Measurements from ENCODE around the gene CD274.
"Not testable (repeated sequence)": the region's sequence is repeated elsewhere in the genome, so short reads cannot be mapped to it uniquely, and the experiment has no call there.

The CD274 gene

DNA sequence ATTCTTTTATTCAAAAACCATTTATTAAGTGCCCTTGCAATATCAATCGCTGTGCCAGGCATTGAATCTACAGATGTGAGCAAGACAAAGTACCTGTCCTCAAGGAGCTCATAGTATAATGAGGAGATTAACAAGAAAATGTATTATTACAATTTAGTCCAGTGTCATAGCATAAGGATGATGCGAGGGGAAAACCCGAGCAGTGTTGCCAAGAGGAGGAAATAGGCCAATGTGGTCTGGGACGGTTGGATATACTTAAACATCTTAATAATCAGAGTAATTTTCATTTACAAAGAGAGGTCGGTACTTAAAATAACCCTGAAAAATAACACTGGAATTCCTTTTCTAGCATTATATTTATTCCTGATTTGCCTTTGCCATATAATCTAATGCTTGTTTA is 18.5 kb downstream of the CD274 start:
- no peak for DNase-seq

DNA sequence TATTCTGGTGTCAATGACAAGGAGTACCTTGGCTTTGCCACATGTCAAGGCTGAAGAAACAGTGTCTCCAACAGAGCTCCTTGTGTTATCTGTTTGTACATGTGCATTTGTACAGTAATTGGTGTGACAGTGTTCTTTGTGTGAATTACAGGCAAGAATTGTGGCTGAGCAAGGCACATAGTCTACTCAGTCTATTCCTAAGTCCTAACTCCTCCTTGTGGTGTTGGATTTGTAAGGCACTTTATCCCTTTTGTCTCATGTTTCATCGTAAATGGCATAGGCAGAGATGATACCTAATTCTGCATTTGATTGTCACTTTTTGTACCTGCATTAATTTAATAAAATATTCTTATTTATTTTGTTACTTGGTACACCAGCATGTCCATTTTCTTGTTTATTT is 19.8 kb downstream of the CD274 start:
- no peak for DNase-seq

GRCh38 chr9:5470816-5471215 is 20.5 kb downstream of the CD274 start:
- DNase-seq = no peak

DNA sequence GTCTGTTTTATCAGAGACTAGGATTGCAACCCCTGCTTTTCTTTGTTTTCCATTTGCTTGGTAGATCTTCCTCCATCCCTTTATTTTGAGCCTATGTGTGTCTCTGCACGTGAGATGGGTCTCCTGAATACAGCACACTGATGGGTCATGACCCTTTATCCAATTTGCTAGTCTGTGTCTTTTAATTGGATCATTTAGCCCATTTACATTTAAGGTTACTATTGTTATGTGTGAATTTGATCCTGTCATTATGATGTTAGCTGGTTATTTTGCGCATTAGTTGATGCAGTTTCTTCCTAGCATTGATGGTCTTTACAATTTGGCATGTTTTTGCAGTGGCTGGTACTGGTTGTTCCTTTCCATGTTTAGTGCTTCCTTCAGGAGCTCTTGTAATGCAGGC is 25.3 kb downstream of the CD274 start:
- not testable (repeated sequence) for DNase-seq

- no peak for DNase-seq
Measured at GRCh38 chr9:5478206-5478605, 27.9 kb downstream of the CD274 start.

DNA sequence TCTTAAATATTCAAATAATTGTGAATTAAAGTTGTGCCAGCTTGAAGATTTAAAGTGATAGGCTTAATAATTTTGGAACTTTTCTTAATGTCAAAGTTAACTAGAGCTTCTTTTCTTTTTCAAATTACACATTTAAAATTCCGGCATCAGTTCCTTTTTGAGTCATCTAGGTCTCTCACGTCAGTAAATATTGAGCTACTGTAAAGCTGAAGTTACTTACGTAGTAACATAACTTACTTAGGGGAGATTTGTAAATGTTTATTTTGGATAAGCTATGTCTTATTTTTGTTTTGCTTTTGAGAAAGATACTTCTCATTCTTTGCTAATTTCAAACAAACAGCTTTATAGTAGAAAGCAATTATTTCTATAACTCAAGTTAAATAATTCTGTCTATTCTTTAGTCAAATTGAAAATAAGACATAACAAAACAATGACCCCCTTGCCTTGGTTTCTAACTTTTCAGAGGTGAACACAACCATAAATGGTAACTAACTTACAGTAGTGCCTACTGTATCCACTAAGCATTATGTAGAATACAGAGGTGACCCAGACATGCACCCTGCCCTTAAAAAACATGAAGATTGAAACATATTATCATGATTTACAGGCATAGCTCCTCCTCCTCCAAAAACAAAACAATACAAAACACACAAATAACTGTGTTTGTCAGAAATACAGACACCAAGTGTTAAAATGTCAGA is 29.8 kb downstream of the CD274 start:
- no peak for DNase-seq

DNA sequence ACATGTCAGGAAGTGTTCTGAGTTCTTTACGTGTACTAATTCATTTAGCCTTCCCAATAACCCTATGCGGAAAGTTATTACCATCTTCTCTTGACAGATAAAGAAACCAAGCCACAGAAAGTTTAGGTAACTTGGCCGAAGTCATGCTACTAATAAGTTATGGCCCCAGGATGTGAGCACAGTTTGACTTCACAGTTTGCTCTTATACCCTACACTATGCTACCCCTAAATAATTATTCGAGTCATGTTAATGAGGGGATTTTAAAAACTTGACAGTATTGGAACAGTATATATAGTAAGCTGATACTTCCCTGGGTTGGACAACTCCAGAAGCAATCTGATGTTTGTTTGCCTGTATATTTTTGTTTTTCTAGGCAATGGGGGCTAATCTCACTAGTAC is 30.6 kb downstream of the CD274 start:
- no peak for DNase-seq

DNA sequence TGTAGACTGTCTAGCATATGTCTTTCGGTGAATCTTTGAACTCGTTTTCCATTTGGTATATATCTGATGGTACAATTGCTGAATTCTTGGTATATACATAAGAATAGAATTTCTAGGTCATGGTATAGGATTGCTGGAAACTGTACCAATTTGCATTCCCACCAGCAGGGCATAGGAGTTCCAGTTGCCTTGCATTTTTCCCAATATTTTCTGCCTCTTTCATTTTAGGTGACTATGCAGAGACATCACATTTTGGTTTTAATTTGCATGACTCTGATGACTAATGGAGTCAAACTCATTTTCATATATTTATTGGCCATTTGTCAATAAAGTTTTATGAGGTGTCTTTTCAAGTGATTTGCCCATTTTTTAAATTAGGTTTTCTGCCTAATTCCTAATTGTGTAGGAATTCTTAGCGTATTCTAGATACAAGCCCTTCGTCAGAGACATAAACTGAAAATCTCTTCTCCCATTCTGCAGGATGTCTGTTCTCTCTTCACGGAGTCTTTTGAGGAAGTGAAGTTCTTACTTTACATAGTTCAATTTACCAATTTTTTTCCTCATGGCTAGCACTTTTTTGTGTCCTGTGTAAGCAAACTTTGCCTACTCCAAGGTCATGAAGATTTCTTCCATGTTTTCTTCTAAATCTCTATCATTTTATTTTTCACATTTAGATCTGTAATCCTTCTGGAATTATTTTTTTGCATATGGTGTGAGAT is 31.1 kb downstream of the CD274 start:
- DNase-seq = no peak

GRCh38 chr9:5482194-5482593 is 31.9 kb downstream of the CD274 start:
- no peak for DNase-seq

DNA sequence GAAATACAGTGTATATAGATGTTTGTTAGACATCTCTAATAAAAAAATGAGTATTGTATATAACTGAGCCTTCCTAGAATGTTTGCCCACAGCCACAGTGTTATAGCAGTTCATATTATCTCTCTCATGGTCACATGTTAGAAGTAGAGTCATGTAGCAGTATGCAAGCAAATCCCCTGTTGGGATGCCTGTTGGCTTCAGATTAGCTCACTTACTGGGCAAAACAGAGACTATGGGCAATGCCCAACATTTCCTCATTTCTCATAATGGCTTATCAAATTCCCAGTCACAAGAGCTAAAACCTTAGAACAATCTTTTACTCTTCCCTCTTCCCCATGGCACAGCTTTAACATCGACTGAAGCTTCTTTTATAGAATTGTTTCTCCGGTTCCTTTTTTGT is 33.0 kb downstream of the CD274 start:
- DNase-seq = no peak

- DNase-seq = no peak
Measured at GRCh38 chr9:5485378-5486085, 35.2 kb downstream of the CD274 start.

- no peak for DNase-seq
Measured at GRCh38 chr9:5486988-5487387, 36.6 kb downstream of the CD274 start.

DNA sequence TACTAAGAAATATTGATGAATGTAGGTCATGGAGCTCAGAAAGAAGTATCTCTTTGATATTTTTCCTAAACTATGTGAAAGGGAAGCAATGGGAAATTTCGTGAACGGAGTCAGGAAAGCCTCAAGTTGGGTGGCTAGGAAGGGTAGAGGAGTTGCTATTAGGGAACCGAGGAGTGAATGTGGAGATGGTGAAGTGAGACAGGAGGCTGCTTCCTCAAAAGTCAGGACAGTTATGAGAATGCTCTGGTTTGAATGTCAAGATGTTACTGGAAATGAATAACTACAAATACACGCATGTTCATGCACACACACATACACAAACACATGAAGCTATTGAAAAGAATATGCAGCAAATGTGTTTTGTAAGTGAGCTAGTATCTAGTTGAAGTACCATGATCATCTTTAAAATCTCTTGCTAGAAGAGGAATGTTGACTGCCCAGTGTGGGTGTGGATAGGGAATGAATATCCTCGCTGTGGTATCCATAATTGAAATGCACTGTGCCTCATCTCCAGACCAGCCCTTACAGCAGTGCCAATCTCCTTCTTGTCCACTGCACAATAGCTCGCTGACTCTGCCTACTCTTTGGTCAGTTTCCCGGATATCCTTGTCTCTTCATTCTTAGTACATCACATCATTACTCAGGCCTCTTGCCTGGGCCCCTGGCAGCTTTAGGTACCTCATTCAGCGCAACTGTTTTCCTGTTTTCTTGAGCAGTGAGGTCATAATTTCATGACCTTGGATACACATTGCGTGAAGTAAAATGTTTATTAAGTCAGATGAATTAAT is 38.1 kb downstream of the CD274 start:
- DNase-seq = no peak

- no peak for DNase-seq
Measured at GRCh38 chr9:5489630-5490490, 39.5 kb downstream of the CD274 start.

DNA sequence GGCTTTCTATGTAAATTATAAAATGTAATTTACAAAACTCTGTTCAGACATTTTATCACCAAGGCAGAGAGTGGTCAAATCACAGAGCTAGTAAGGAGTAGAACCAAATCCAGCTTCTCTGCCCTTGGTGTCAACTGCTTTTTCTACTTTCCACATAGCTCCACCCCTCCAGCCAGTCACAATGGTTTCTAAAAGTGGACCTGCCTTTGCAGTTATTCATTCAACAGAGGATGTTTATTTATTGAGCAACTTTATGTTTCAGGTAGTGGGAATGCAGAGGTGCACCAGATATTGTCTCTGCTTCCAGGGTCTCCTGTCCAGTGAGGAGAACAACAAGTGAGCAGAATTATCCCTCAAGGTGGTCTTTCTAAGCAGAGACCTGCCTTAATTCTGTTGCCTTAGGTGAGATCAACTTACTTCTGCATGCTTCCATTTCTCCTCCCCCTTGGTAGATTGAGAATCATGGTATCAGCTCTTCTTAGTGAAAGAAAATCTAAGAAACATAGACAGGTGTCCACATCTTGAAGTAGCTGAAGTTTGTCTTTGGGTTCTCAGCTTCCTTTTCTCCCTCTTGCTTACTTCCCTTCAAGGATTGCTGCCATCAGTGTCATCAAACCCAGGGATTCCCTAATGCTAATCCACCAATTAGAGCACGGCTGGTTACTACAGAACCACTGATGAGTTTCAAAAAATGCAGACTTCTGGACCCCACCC is 42.8 kb downstream of the CD274 start:
- no peak for DNase-seq

DNA sequence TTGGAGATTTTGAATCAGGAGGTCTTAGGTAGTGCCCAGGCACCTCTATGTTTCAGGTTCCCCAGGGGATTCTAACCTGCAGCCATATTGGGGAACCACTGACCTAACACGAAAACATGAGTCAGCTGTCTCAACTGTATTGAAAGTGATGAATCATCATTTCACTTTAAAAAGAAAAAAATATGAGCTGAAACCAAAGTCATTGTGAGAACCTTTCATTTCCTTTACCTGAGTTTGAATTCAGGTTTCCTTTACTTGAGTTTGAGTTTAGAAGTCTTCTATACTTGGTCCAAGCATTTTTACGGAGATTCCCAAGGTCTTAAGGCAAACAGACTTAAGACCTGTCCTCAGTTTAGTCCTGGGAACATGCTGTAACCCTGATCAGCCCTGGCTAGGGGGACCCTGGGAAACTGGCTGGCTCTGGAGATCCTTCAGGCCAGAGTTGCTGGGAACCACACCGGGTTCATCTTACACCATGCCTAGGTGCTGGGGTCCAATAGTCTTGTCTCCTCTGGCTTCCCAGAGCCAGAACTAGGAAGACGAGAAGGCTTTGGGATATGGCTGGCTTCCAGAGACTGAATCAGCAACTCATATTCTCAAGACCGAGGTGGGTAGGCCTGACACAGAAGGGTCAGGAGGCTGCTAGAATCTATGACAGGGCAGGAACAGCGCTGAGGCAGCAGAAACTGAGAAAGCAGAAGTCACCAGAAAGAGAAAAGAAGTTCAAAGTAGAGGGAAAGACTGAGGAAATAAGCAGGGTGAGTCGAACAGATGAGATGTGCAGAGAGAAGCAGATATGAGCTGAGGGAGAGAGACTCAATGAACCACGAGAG is 43.6 kb downstream of the CD274 start:
- DNase-seq = peak; percentile 37 to 40

DNA sequence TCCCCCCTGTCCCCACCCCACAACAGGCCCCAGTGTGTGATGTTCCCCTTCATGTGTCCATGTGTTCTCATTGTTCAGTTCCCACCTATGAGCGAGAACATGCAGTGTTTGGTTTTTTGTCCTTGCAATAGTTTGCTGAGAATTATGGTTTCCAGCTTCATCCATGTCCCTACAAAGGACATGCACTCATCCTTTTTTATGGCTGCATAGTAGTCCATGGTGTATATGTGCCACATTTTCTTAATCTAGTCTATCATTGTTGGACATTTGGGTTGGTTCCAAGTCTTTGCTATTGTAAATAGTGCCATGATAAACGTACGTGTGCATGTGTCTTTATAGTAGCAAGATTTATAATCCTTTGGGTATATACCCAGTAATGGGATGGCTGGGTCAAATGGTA is 44.4 kb downstream of the CD274 start:
- DNase-seq = not testable (repeated sequence)

DNA sequence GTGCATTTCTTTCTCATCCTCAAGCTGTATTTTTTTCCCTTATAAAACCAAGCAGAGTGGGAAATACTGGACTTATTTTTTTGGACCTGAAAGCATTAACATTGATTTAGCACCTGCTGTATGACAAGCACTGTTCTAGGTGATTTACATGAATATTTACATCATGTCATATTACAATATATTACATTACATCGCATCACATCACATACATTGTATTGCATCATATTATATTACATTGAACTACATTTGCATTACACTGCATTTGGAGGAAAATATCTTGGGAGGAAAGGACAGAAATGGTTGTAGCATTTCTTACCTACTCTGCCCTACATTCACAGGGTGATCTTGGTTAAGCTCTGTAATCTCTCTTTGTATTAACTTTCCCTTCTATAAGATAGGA is 48.8 kb downstream of the CD274 start:
- no peak for DNase-seq

- DNase-seq = no peak
Measured at GRCh38 chr9:5499889-5500398, 49.6 kb downstream of the CD274 start.
